Measurements from ENCODE around the gene PHACTR4.
"Not testable (repeated sequence)": the region's sequence is repeated elsewhere in the genome, so short reads cannot be mapped to it uniquely, and the experiment has no call there.

PHACTR4 gene

GRCh38 chr1:28370239-28371009 is 884 bp downstream of the PHACTR4 start:
- Histone ChIP-seq H3K4me1 (ENCODE audit: control insufficient read depth, insufficient read depth, low read length) (peaks cover 10% of the 10 kb centered on the region), H3K27me3 (ENCODE audit: control insufficient read depth in 1 of 2, insufficient read depth in 2 of 2, low read length in 2 of 2) (no peaks in the 10 kb centered on the region), H3K9me3 (ENCODE audit: control insufficient read depth in 2 of 2, low read length in 2 of 2) (no peaks in the 10 kb centered on the region), H3K4me3 (ENCODE audit: low read length in 2 of 2) (peak overlapping the region; percentile 88 to 90), H3K36me3 (ENCODE audit: control insufficient read depth in 2 of 2, insufficient read depth in 2 of 2, low read length in 2 of 2) (no peaks in the 10 kb centered on the region), H3K9ac (ENCODE audit: low read length in 2 of 2) (peak overlapping the region; percentile 91 to 93), H3K27ac (ENCODE audit: low read length) (peak overlapping the region; percentile 85)

GRCh38 chr1:28371010-28371377 is 1.5 kb downstream of the PHACTR4 start:
- no peaks in the 10 kb centered on the region for H3K9me3 ChIP-seq (ENCODE audit: control insufficient read depth in 2 of 2, low read length in 2 of 2)
- peak overlapping the region in 1 of 2 donors; percentile 88 for H3K4me3 ChIP-seq (ENCODE audit: low read length in 2 of 2)
- no peak overlapping the region for H3K27ac ChIP-seq (ENCODE audit: low read length)
- H3K27me3 ChIP-seq (ENCODE audit: control insufficient read depth in 1 of 2, insufficient read depth in 2 of 2, low read length in 2 of 2): no peaks in the 10 kb centered on the region
- H3K36me3 ChIP-seq (ENCODE audit: control insufficient read depth in 2 of 2, insufficient read depth in 2 of 2, low read length in 2 of 2): no peaks in the 10 kb centered on the region
- H3K9ac ChIP-seq (ENCODE audit: low read length in 2 of 2): no peak overlapping the region
- peaks cover 10% of the 10 kb centered on the region for H3K4me1 ChIP-seq (ENCODE audit: control insufficient read depth, insufficient read depth, low read length)

- not testable (repeated sequence) for H3K9me3 ChIP-seq (ENCODE audit: control insufficient read depth in 2 of 2, low read length in 2 of 2); H3K4me1 ChIP-seq (ENCODE audit: control insufficient read depth, insufficient read depth, low read length); H3K27me3 ChIP-seq (ENCODE audit: control insufficient read depth in 1 of 2, insufficient read depth in 2 of 2, low read length in 2 of 2); H3K36me3 ChIP-seq (ENCODE audit: control insufficient read depth in 2 of 2, insufficient read depth in 2 of 2, low read length in 2 of 2); H3K9ac ChIP-seq (ENCODE audit: low read length in 2 of 2); H3K4me3 ChIP-seq (ENCODE audit: low read length in 2 of 2); H3K27ac ChIP-seq (ENCODE audit: low read length)
These were observed 3.9 kb downstream of the PHACTR4 start for GRCh38 chr1:28373450-28373849.

GRCh38 chr1:28374297-28374696 is 4.8 kb downstream of the PHACTR4 start:
- Histone ChIP-seq H3K27me3 (ENCODE audit: control insufficient read depth in 1 of 2, insufficient read depth in 2 of 2, low read length in 2 of 2) (no peaks in the 10 kb centered on the region), H3K36me3 (ENCODE audit: control insufficient read depth in 2 of 2, insufficient read depth in 2 of 2, low read length in 2 of 2) (no peaks in the 10 kb centered on the region), H3K4me3 (ENCODE audit: low read length in 2 of 2) (no peak overlapping the region), H3K4me1 (ENCODE audit: control insufficient read depth, insufficient read depth, low read length) (peaks cover 8% of the 10 kb centered on the region), H3K9ac (ENCODE audit: low read length in 2 of 2) (no peak overlapping the region), H3K9me3 (ENCODE audit: control insufficient read depth in 2 of 2, low read length in 2 of 2) (no peaks in the 10 kb centered on the region), H3K27ac (ENCODE audit: low read length) (no peak overlapping the region)

- not testable (repeated sequence) for H3K27me3 ChIP-seq (ENCODE audit: control insufficient read depth in 1 of 2, insufficient read depth in 2 of 2, low read length in 2 of 2); H3K4me3 ChIP-seq (ENCODE audit: low read length in 2 of 2); H3K9me3 ChIP-seq (ENCODE audit: control insufficient read depth in 2 of 2, low read length in 2 of 2); H3K9ac ChIP-seq (ENCODE audit: low read length in 2 of 2); H3K27ac ChIP-seq (ENCODE audit: low read length); H3K4me1 ChIP-seq (ENCODE audit: control insufficient read depth, insufficient read depth, low read length); H3K36me3 ChIP-seq (ENCODE audit: control insufficient read depth in 2 of 2, insufficient read depth in 2 of 2, low read length in 2 of 2)
These were observed 6.1 kb downstream of the PHACTR4 start for GRCh38 chr1:28375598-28375997.

- H3K4me1 ChIP-seq (ENCODE audit: control insufficient read depth, insufficient read depth, low read length); H3K4me3 ChIP-seq (ENCODE audit: low read length in 2 of 2); H3K9ac ChIP-seq (ENCODE audit: low read length in 2 of 2); H3K36me3 ChIP-seq (ENCODE audit: control insufficient read depth in 2 of 2, insufficient read depth in 2 of 2, low read length in 2 of 2); H3K27me3 ChIP-seq (ENCODE audit: control insufficient read depth in 1 of 2, insufficient read depth in 2 of 2, low read length in 2 of 2); H3K27ac ChIP-seq (ENCODE audit: low read length); H3K9me3 ChIP-seq (ENCODE audit: control insufficient read depth in 2 of 2, low read length in 2 of 2): not testable (repeated sequence)
These were observed 6.7 kb downstream of the PHACTR4 start for GRCh38 chr1:28376195-28376594.

- H3K9ac ChIP-seq (ENCODE audit: low read length in 2 of 2): no peak overlapping the region
- no peaks in the 10 kb centered on the region for H3K27me3 ChIP-seq (ENCODE audit: control insufficient read depth in 1 of 2, insufficient read depth in 2 of 2, low read length in 2 of 2)
- H3K27ac ChIP-seq (ENCODE audit: low read length): no peak overlapping the region
- no peak overlapping the region for H3K4me3 ChIP-seq (ENCODE audit: low read length in 2 of 2)
- H3K9me3 ChIP-seq (ENCODE audit: control insufficient read depth in 2 of 2, low read length in 2 of 2): no peaks in the 10 kb centered on the region
- no peaks in the 10 kb centered on the region for H3K36me3 ChIP-seq (ENCODE audit: control insufficient read depth in 2 of 2, insufficient read depth in 2 of 2, low read length in 2 of 2)
- no peaks in the 10 kb centered on the region for H3K4me1 ChIP-seq (ENCODE audit: control insufficient read depth, insufficient read depth, low read length)
These were observed 9.4 kb downstream of the PHACTR4 start for GRCh38 chr1:28378906-28379305.

- H3K36me3 ChIP-seq (ENCODE audit: control insufficient read depth in 2 of 2, insufficient read depth in 2 of 2, low read length in 2 of 2): no peaks in the 10 kb centered on the region
- no peaks in the 10 kb centered on the region for H3K27me3 ChIP-seq (ENCODE audit: control insufficient read depth in 1 of 2, insufficient read depth in 2 of 2, low read length in 2 of 2)
- no peak overlapping the region for H3K9ac ChIP-seq (ENCODE audit: low read length in 2 of 2)
- H3K9me3 ChIP-seq (ENCODE audit: control insufficient read depth in 2 of 2, low read length in 2 of 2): no peaks in the 10 kb centered on the region
- H3K27ac ChIP-seq (ENCODE audit: low read length): no peak overlapping the region
- H3K4me3 ChIP-seq (ENCODE audit: low read length in 2 of 2): no peak overlapping the region
- no peaks in the 10 kb centered on the region for H3K4me1 ChIP-seq (ENCODE audit: control insufficient read depth, insufficient read depth, low read length)
These were observed 10.9 kb downstream of the PHACTR4 start for GRCh38 chr1:28380394-28380793.

GRCh38 chr1:28383785-28384184 is 14.2 kb downstream of the PHACTR4 start:
- H3K9me3 ChIP-seq (ENCODE audit: control insufficient read depth in 2 of 2, low read length in 2 of 2); H3K9ac ChIP-seq (ENCODE audit: low read length in 2 of 2); H3K4me3 ChIP-seq (ENCODE audit: low read length in 2 of 2); H3K27ac ChIP-seq (ENCODE audit: low read length); H3K4me1 ChIP-seq (ENCODE audit: control insufficient read depth, insufficient read depth, low read length); H3K27me3 ChIP-seq (ENCODE audit: control insufficient read depth in 1 of 2, insufficient read depth in 2 of 2, low read length in 2 of 2); H3K36me3 ChIP-seq (ENCODE audit: control insufficient read depth in 2 of 2, insufficient read depth in 2 of 2, low read length in 2 of 2): not testable (repeated sequence)

- no peaks in the 10 kb centered on the region for H3K36me3 ChIP-seq (ENCODE audit: control insufficient read depth in 2 of 2, insufficient read depth in 2 of 2, low read length in 2 of 2)
- no peaks in the 10 kb centered on the region for H3K9me3 ChIP-seq (ENCODE audit: control insufficient read depth in 2 of 2, low read length in 2 of 2)
- no peak overlapping the region for H3K4me3 ChIP-seq (ENCODE audit: low read length in 2 of 2)
- H3K27me3 ChIP-seq (ENCODE audit: control insufficient read depth in 1 of 2, insufficient read depth in 2 of 2, low read length in 2 of 2): no peaks in the 10 kb centered on the region
- H3K4me1 ChIP-seq (ENCODE audit: control insufficient read depth, insufficient read depth, low read length): no peaks in the 10 kb centered on the region
- no peak overlapping the region for H3K27ac ChIP-seq (ENCODE audit: low read length)
- H3K9ac ChIP-seq (ENCODE audit: low read length in 2 of 2): no peak overlapping the region
These were observed 22.6 kb downstream of the PHACTR4 start for GRCh38 chr1:28392027-28392652.

- Histone ChIP-seq H3K4me3 (ENCODE audit: low read length in 2 of 2) (no peak overlapping the region), H3K9ac (ENCODE audit: low read length in 2 of 2) (no peak overlapping the region), H3K27me3 (ENCODE audit: control insufficient read depth in 1 of 2, insufficient read depth in 2 of 2, low read length in 2 of 2) (no peaks in the 10 kb centered on the region), H3K27ac (ENCODE audit: low read length) (no peak overlapping the region), H3K9me3 (ENCODE audit: control insufficient read depth in 2 of 2, low read length in 2 of 2) (no peaks in the 10 kb centered on the region), H3K36me3 (ENCODE audit: control insufficient read depth in 2 of 2, insufficient read depth in 2 of 2, low read length in 2 of 2) (no peaks in the 10 kb centered on the region), H3K4me1 (ENCODE audit: control insufficient read depth, insufficient read depth, low read length) (no peaks in the 10 kb centered on the region)
These were observed 24.6 kb downstream of the PHACTR4 start for GRCh38 chr1:28394136-28394535.
